K562 (cell line): ENCODE measurements around the gene PLEKHG4B. TPM values are rescaled to one million over a fixed set of nuclear protein-coding genes. Genes with fewer than 3 reads are reported as not detected.
A peak's percentile ranks its signal among the peaks of the same experiment; 100 is the strongest.

ENCODE experiments used
- CBFA2T3 ChIP-seq: fragments of 450-650 bp; IDR thresholded peaks from 2 replicates; pipeline ENCODE4 v1.6.1; 2017
- DDX20 ChIP-seq: fragments of 450-650 bp; IDR thresholded peaks from 2 replicates; pipeline ENCODE4 v1.6.1; 2016; ENCODE audit warnings: missing genetic modification characterization, low read depth, mild to moderate bottlenecking, missing compliant biosample characterization, moderate library complexity
- EGR1 ChIP-seq: fragments of 450-650 bp; conservative IDR thresholded peaks from 2 replicates; pipeline ENCODE4 v1.6.1; 2017; ENCODE audit warnings: mild to moderate bottlenecking
- HDAC2 ChIP-seq: fragments of 450-650 bp; IDR thresholded peaks from 2 replicates; pipeline ENCODE4 v1.6.1; 2016; ENCODE audit warnings: mild to moderate bottlenecking
- JUNB ChIP-seq: fragments of 450-650 bp; formaldehyde crosslinking; conservative IDR thresholded peaks from 2 replicates; pipeline ENCODE4 v1.4.0; 2020; ENCODE audit warnings: mild to moderate bottlenecking
- KAT2B ChIP-seq: IDR thresholded peaks from one replicate; pipeline ENCODE4 v1.6.1; 2012; ENCODE audit warnings: low read depth, mild to moderate bottlenecking, control low read depth, inconsistent platforms, low read length, moderate library complexity
- KDM5B ChIP-seq: fragments of 200-600 bp; sonication (generic); IDR thresholded peaks from 2 replicates; pipeline ENCODE4 v1.6.1; 2012; ENCODE audit warnings: low read depth, mild to moderate bottlenecking, moderate library complexity, low read length, control low read depth, inconsistent platforms; ENCODE audit not compliant: insufficient replicate concordance
- LCOR ChIP-seq: sonication (generic); formaldehyde crosslinking; IDR thresholded peaks from 2 replicates; pipeline ENCODE4 v1.8.0; 2022; ENCODE audit warnings: mild to moderate bottlenecking, missing genetic modification reagents
- MAFK ChIP-seq: IDR thresholded peaks from 2 replicates; pipeline ENCODE4 v1.6.1; 2011; ENCODE audit warnings: low read length, improper control_type of control experiment
- MAZ ChIP-seq, 2 experiments: fragments of 450-650 bp in 1 of 2; sonication (generic) in 1 of 2; formaldehyde crosslinking; IDR thresholded peaks in 1 of 2; conservative IDR thresholded peaks in 1 of 2; 2 replicates each; pipeline versions ENCODE4 v1.4.0 to v1.5.0; 2020; ENCODE audit warnings: mild to moderate bottlenecking in 1 of 2, missing genetic modification reagents in 1 of 2
- MYBL2 ChIP-seq, 2 experiments: fragments of 450-650 bp in 1 of 2; sonication (generic) in 1 of 2; formaldehyde crosslinking in 1 of 2; IDR thresholded peaks; 2 replicates each; pipeline versions ENCODE4 v1.6.1 to v1.8.1; 2017 to 2022; ENCODE audit warnings: borderline replicate concordance in 1 of 2, inconsistent platforms in 1 of 2, low read depth in 1 of 2, mild to moderate bottlenecking in 1 of 2, missing genetic modification reagents in 1 of 2, moderate library complexity in 1 of 2
- NBN ChIP-seq: fragments of 450-650 bp; IDR thresholded peaks from 2 replicates; pipeline ENCODE4 v1.6.1; 2016; ENCODE audit warnings: low read depth, mild to moderate bottlenecking
- NCOA6 ChIP-seq: fragments of 450-650 bp; IDR thresholded peaks from 2 replicates; pipeline ENCODE4 v1.6.1; 2017; ENCODE audit warnings: mild to moderate bottlenecking
- NFE2L1 ChIP-seq: fragments of 450-650 bp; IDR thresholded peaks from 2 replicates; pipeline ENCODE4 v1.6.1; 2016; ENCODE audit warnings: missing genetic modification characterization, low read depth, mild to moderate bottlenecking, missing compliant biosample characterization, moderate library complexity, borderline replicate concordance
- PRMT5 ChIP-seq: sonication (generic); formaldehyde crosslinking; IDR thresholded peaks from 2 replicates; pipeline ENCODE4 v1.5.0; 2020; ENCODE audit warnings: missing genetic modification reagents
- RBM39 ChIP-seq: fragments of 200-400 bp; formaldehyde crosslinking; optimal IDR thresholded peaks from 2 replicates; pipeline ENCODE3; 2018; ENCODE audit warnings: low read depth, low read length
- RFX5 ChIP-seq: IDR thresholded peaks from 2 replicates; pipeline ENCODE4 v1.6.1; 2011; ENCODE audit warnings: low read depth, mild to moderate bottlenecking, improper control_type of control experiment, low read length
- SMAD3 ChIP-seq: fragments of 450-650 bp; formaldehyde crosslinking; conservative IDR thresholded peaks from 2 replicates; pipeline ENCODE4 v1.4.0; 2020; ENCODE audit warnings: mild to moderate bottlenecking
- YBX1 ChIP-seq: fragments of 450-650 bp; IDR thresholded peaks from 2 replicates; pipeline ENCODE4 v1.7.1; 2016; ENCODE audit warnings: mild to moderate bottlenecking
- ZEB2 ChIP-seq: fragments of 450-650 bp; IDR thresholded peaks from 2 replicates; pipeline ENCODE4 v1.6.1; 2016
- ZNF41 ChIP-seq: fragments of 250-450 bp; sonication (Bioruptor Pico); conservative IDR thresholded peaks from 2 replicates; pipeline ENCODE4 v1.4.0; 2020; ENCODE audit warnings: mild to moderate bottlenecking
- ZNF436 ChIP-seq: fragments of 250-450, 450-650 bp; sonication (Bioruptor Pico); formaldehyde crosslinking; IDR thresholded peaks from 2 replicates; pipeline ENCODE4 v1.7.0; 2020; ENCODE audit warnings: mild to moderate bottlenecking
- ZNF445 ChIP-seq: fragments of 250-450 bp; sonication (Bioruptor Pico); IDR thresholded peaks from 2 replicates; pipeline ENCODE4 v1.4.0; 2020; ENCODE audit warnings: low read depth, mild to moderate bottlenecking, moderate library complexity
- polyA plus RNA-seq, 8 experiments: library from polyadenylated mRNA; depleted of rRNA in 4 of 8; stranded (reverse) in 5 of 8; unstranded in 3 of 8; fragments of >200 nt; fragmentation: Nextera tagmentation in 2 of 8; fragmentation: Illumina TruSeq in 1 of 8; extraction: Ambion mirVana in 2 of 8; extraction: Trizol in 1 of 8; gene quantifications; 2 replicates each; pipeline versions ENCODE4 v1.2.1 to v1.2.3, GENCODE V29; 2011 to 2014; ENCODE audit warnings: inconsistent platforms in 1 of 8, missing spikeins in 1 of 8
- total RNA-seq, 7 experiments: library from RNA; depleted of rRNA in 6 of 7; stranded (reverse); fragments of >200 nt in 6 of 7; fragmentation: Illumina TruSeq in 2 of 7; extraction: Trizol in 2 of 7; gene quantifications; 2 replicates each; pipeline versions ENCODE4 v1.2.1 to v1.2.3, GENCODE V29; 2011 to 2021; ENCODE audit warnings: low replicate concordance in 1 of 7
- TF ChIP-seq, protein P1 (sequence below): fragments of 200-800 bp; sonication (Bioruptor generic); IDR thresholded peaks from 2 replicates; pipeline ENCODE4 v1.6.1; 2017; ENCODE audit warnings: missing genetic modification characterization, missing compliant biosample characterization
- TF ChIP-seq, protein P2 (sequence below): fragments of 250-450 bp; sonication (Bioruptor Pico); IDR thresholded peaks from 2 replicates; pipeline ENCODE4 v1.5.1; 2021; ENCODE audit warnings: mild to moderate bottlenecking
- TF ChIP-seq, protein P3 (sequence below): fragments of 250-450 bp; sonication (Bioruptor Pico); IDR thresholded peaks from 2 replicates; pipeline ENCODE4 v1.8.0; 2021; ENCODE audit warnings: moderate library complexity, mild to moderate bottlenecking, inconsistent platforms
- TF ChIP-seq, protein P4 (sequence below): conservative IDR thresholded peaks from 2 replicates; pipeline ENCODE4 v1.6.1; 2011; ENCODE audit warnings: low read depth, mild to moderate bottlenecking, low read length; ENCODE audit not compliant: control insufficient read depth

The PLEKHG4B gene
- total and polyA plus RNA-seq, 9 of the 15 experiments (the other 6 are each of a cell fraction or from before 2014, with no cell fraction given), result 0.02 TPM; not detected in 8

DNA sequence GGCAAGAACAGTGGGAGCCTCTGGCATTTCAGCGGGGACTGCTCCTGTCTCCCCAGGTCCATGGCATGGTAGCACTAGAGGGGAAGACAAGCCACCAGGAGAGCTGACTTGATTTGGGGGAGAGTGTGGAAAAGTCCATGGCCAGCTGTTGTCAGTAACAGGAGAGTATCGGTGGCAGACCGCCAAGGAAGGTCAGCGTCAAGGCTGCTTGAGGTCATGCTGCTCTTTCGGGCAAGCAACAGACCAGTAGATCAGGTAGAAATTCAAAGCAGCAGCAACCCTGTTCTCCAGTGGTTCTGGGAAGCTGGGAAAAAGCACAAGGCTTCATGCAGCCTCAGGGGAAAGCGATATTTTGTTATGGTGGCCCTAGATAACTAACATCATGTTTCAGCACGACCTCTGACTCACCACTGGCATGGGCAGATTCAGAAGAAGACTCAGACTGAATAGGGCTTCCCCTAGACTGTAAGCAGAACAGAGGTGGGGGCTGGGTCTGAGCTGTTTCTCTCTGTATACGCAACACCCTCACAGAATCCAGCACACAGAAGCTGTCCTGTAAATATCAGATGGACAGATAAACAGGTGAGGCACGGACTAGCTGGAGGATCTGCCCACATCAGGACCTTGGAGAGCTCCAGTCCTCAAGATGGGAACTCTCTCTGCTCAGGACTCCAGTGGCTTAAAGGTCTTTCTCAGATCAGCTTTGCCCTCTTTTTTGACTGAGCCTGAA, 35.2 kb upstream of the PLEKHG4B start (continued):
- TF ChIP-seq KAT2B (no peak), NBN (no peak), ZEB2 (no peak), KDM5B (no peak), SMAD3 (CRISPR knock-in tag) (no peak), RFX5 (no peak), YBX1 (no peak), PRMT5 (CRISPR knock-in tag) (peak; percentile 81), ZNF445 (CRISPR knock-in tag) (no peak), MAZ (CRISPR knock-in tag; conservative IDR thresholded peaks at IDR 0.05 in 1 of 2, IDR thresholded peaks at IDR 0.05 in 1 of 2) (no peak), ZNF41 (CRISPR knock-in tag) (no peak), NCOA6 (no peak), HDAC2 (no peak), MYBL2 (IDR thresholded peaks at IDR 0.05; ENCODE audit: low read depth) (no peak), MYBL2 (CRISPR knock-in tag; IDR thresholded peaks at IDR 0.05; ENCODE audit: borderline replicate concordance) (no peak), ZNF436 (CRISPR knock-in tag) (no peak), NFE2L1 (tag) (no peak), LCOR (CRISPR knock-in tag) (no peak), CBFA2T3 (peak; percentile 33), EGR1 (no peak), DDX20 (no peak), RBM39 (no peak), JUNB (CRISPR knock-in tag) (no peak), MAFK (no peak)
- TF ChIP-seq, protein P1, sequence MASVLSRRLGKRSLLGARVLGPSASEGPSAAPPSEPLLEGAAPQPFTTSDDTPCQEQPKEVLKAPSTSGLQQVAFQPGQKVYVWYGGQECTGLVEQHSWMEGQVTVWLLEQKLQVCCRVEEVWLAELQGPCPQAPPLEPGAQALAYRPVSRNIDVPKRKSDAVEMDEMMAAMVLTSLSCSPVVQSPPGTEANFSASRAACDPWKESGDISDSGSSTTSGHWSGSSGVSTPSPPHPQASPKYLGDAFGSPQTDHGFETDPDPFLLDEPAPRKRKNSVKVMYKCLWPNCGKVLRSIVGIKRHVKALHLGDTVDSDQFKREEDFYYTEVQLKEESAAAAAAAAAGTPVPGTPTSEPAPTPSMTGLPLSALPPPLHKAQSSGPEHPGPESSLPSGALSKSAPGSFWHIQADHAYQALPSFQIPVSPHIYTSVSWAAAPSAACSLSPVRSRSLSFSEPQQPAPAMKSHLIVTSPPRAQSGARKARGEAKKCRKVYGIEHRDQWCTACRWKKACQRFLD (CRISPR knock-in tag), result 0 out of 2 replicates have a peak, but pooled peaks have one; percentile 26
- TF ChIP-seq, protein P2, sequence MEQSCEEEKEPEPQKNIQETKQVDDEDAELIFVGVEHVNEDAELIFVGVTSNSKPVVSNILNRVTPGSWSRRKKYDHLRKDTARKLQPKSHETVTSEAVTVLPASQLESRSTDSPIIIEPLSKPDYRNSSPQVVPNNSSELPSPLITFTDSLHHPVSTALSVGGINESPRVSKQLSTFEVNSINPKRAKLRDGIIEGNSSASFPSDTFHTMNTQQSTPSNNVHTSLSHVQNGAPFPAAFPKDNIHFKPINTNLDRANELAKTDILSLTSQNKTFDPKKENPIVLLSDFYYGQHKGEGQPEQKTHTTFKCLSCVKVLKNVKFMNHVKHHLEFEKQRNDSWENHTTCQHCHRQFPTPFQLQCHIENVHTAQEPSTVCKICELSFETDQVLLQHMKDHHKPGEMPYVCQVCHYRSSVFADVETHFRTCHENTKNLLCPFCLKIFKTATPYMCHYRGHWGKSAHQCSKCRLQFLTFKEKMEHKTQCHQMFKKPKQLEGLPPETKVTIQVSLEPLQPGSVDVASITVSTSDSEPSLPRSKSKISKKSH (CRISPR knock-in tag), result no peak
- TF ChIP-seq, protein P3, sequence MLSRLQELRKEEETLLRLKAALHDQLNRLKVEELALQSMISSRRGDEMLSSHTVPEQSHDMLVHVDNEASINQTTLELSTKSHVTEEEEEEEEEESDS (CRISPR knock-in tag), result no peak
- TF ChIP-seq, protein P4, sequence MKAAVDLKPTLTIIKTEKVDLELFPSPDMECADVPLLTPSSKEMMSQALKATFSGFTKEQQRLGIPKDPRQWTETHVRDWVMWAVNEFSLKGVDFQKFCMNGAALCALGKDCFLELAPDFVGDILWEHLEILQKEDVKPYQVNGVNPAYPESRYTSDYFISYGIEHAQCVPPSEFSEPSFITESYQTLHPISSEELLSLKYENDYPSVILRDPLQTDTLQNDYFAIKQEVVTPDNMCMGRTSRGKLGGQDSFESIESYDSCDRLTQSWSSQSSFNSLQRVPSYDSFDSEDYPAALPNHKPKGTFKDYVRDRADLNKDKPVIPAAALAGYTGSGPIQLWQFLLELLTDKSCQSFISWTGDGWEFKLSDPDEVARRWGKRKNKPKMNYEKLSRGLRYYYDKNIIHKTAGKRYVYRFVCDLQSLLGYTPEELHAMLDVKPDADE, result no peak
